ENCODE results near the gene KRTAP1-5.

DNA sequence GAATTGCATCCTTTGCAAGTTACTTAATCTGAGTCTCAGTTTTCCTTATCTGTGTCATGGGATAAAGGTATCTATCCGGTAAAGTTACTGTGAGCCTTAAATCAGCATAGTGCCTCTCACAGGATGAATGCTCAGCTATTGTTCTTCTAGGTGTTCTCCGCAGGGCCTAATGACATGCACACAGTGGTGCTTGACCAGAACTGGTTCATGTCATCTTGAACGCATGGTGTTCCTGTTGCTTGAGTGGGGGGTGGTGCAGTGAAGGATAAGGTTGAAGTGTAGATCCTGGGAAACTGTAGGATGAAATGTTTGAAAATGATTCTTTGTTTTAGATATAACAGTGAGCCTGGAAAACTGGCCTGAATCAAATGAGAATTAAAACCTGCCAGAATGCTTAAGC is 46.9 kb downstream of the KRTAP1-5 start:
- TF ChIP-seq, protein P1, sequence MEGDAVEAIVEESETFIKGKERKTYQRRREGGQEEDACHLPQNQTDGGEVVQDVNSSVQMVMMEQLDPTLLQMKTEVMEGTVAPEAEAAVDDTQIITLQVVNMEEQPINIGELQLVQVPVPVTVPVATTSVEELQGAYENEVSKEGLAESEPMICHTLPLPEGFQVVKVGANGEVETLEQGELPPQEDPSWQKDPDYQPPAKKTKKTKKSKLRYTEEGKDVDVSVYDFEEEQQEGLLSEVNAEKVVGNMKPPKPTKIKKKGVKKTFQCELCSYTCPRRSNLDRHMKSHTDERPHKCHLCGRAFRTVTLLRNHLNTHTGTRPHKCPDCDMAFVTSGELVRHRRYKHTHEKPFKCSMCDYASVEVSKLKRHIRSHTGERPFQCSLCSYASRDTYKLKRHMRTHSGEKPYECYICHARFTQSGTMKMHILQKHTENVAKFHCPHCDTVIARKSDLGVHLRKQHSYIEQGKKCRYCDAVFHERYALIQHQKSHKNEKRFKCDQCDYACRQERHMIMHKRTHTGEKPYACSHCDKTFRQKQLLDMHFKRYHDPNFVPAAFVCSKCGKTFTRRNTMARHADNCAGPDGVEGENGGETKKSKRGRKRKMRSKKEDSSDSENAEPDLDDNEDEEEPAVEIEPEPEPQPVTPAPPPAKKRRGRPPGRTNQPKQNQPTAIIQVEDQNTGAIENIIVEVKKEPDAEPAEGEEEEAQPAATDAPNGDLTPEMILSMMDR (IDR thresholded peaks at IDR 0.05; ENCODE audit: poor library complexity), result no peak
- TF ChIP-seq EZH2 (IDR thresholded peaks at IDR 0.05; ENCODE audit: borderline replicate concordance), result no peak
- no peak for TF ChIP-seq EZH2phosphoT487 (IDR thresholded peaks at IDR 0.05; ENCODE audit: low read depth, severe bottlenecking, unreplicated experiment)

All from hepatocyte (in vitro differentiated cells).